GM18511 (cell line): ENCODE data around the gene DCXR.
"Not testable (repeated sequence)": the region's sequence is repeated elsewhere in the genome, so short reads cannot be mapped to it uniquely, and the experiment has no call there.

ENCODE experiments used
- ATAC-seq: cut with Tn5 transposase; IDR thresholded peaks from one replicate; pipeline ENCODE4 v1.9.1; 2021; ENCODE audit warnings: mild to moderate bottlenecking, moderate library complexity; ENCODE audit not compliant: unreplicated experiment

The DCXR gene

GRCh38 chr17:82042649-82043048 is 5.2 kb upstream of the DCXR start:
- ATAC-seq, result no peak

DNA sequence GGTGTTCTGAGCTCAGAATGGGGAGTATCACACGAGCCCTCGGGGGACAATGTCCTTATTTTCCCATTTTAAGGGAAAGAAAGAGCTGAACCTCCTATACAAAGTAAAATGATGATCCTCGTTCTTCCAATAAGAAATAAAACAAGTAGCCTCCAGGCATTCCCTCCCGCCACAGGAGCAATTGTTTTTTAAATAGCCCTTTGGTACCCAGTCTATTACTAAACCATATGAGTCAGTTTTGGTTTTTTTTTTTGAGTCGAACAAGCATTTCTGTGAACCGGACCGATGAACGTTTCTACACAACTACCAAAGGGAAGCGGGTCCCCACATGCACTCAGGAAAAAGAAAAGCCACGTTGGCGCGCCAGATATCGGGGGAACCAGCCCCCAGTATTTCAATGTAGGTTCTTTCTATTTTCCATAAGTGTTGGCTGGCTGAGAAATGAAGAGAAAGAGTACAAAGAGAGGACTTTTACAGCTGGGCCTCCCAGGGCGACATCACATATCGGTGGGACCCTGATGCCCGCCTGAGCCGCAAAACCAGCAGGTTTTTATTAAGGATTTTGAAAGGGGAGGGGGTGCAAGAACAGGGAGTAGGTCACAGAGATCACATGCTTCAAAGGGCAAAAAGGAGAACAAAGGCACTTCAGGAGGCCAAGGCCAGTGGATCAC is 3.8 kb upstream of the DCXR start:
- no peak for ATAC-seq

DNA sequence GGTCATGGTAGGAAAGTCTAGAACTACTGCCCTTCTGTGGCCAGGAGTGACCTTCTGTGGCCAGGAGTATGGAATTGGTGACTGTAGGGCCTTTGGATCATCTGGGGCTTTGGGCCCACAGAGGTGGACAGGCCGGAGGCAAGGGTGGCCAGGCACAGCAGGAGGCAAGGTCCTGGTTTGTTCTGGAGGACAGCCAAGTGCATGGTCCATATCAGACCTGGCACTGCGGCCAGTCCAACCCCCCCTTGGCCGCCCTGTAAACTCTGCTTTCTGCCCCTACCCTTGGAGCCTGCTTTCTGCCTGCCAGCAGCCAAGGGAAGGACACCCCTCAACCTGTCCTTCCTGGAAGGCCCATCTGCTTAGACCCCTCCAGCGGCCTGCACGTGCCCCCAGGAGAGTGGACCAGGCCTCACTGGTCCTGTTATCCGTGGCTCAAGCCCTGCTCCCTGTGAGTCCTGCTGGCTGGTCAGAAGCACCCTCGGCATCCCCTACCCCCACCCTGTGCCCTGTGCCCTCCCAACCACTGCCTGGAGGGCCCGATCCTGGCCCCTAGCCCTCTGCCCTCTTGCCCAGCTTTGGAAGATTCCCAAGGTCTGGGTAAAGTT is 2.3 kb upstream of the DCXR start:
- ATAC-seq, result no peak

- ATAC-seq, result not testable (repeated sequence)
Measured at GRCh38 chr17:82038796-82039409, 1.4 kb upstream of the DCXR start.

DNA sequence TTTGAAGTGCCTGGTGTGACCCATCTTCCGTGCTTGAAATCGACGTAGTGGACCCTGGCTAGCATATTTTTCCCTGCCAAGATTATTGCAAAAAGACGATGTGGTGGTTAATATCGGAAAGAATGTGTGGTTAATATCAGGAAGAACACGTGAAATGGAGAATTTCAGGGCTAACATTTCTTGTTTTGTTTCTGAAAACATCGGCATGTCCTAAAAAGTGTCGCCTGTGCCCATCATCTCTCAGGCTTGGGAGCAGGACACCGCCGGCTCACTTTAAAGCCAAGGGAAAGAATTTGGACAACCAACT is 345 bp upstream of the DCXR start:
- no peak for ATAC-seq

GRCh38 chr17:82036634-82037091 is 834 bp downstream of the DCXR start:
- ATAC-seq, result no peak

GRCh38 chr17:82035956-82036633 is 1.4 kb downstream of the DCXR start:
- no peak for ATAC-seq

DNA sequence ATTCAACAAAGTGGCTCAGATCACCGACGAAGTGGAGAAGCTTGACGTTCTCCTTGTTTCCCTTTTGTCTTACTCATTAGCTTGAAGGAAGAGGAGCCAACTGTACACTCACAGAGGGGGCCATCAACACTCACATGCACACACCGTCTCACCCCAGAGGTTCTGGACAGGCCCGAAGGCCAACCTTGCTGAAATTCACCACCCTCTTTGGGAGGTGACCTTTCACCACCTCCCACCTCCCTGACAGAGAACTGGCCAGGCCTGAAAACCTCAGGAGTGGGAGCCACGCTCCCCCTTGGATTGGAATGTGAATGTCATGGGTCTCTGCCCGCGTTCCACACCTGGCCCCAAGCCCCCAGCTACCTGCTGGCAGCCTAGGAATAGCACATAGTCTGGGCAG is 2.0 kb downstream of the DCXR start:
- ATAC-seq, result no peak

DNA sequence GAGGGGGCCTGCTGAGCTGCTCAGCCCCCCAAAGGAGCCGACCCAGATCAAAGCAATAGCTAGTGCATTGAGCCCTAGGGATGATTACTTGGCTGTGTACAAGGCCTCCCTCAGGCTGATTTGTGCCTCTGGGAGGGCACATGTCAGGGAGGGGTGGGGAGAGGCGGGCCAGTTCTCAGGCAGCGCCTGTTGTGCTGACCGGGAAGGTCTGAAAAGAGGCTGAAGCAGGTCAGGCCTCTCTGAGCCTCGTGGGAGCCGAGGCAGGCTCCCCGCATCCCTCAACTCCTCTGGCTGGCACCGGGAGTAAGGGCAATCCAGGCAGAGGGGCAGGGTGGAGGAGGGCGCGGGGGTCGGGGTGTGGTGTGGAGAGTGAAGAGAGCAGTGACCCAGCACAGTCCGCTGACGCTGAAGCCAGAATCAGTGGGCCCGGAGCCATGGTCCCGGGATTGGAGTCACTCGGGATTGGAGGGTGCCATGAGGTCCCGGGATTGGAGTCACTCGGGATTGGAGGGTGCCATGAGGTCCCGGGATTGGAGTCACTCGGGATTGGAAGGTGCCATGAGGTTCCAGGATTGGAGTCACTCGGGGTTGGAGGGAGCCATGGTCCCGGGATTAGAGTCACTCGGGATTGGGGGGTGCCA is 3.0 kb downstream of the DCXR start:
- ATAC-seq, result no peak

GRCh38 chr17:82033359-82034085 is 4.0 kb downstream of the DCXR start:
- no peak for ATAC-seq

GRCh38 chr17:82031885-82032627 is 5.4 kb downstream of the DCXR start:
- no peak for ATAC-seq

GRCh38 chr17:82031303-82031884 is 6.1 kb downstream of the DCXR start, which contains the start of gene RAC3:
TSS of gene RAC3 (plus strand) at chr17:82031678. CDS start at chr17:82031762, 84 bp downstream.
- ATAC-seq, result no peak

- no peak for ATAC-seq
Measured at GRCh38 chr17:82030470-82031302, 6.8 kb downstream of the DCXR start.

DNA sequence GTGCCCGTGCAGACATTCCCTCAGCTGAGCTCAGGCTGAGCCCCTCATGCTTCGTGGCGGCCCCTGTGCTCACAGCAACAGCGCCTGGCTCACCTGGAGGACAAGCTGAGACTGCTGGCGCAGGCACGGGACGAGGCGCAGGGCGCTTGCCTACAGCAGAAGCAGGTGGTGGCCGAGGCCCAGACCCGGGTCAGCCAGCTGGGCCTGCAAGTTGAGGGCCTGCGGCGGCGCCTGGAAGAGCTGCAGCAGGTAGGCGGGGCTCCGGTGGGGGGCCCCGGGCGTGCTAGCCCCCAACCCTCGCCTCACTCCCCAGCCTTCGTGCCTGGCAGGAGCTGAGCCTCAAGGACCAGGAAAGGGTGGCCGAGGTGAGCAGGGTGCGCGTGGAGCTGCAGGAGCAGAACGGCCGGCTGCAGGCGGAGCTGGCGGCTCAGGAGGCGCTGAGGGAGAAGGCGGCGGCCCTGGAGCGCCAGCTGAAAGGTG is 7.5 kb downstream of the DCXR start:
- ATAC-seq, result no peak

GRCh38 chr17:82029391-82029790 is 8.1 kb downstream of the DCXR start:
- ATAC-seq, result no peak

GRCh38 chr17:82028966-82029365 is 8.5 kb downstream of the DCXR start:
- no peak for ATAC-seq

DNA sequence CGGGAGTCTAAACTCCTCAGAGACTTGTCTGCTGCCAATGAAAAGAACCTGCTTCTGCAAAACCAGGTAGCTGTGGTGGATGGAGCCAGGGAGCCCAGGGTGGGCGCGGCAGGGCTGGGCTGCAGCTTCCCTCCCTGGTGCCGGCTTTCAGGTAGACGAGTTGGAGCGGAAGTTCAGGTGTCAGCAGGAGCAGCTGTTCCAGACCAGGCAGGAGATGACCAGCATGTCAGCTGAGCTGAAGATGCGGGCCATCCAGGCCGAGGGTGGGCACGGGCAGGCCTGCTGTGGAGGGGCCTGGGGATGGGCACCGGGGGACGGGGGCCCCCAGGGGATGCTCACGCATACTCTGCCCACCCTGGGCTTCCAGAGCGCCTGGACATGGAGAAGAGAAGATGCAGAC is 9.3 kb downstream of the DCXR start:
- no peak for ATAC-seq

GRCh38 chr17:82025401-82026107 is 11.9 kb downstream of the DCXR start:
- no peak for ATAC-seq
